Adrenal gland (tissue), 12 donors: ENCODE results near the gene ANO7. TPM values are rescaled to one million over a fixed set of nuclear protein-coding genes. Genes with fewer than 3 reads are reported as not detected.

ENCODE experiments used
- DNase-seq, 7 donors: peaks; one replicate each; pipeline ENCODE4 v3.0.0-alpha.2; 2019 to 2020
- H3K27ac ChIP-seq, 5 donors: fragments of 200-600 bp; sonication (generic) in 4 of 5; 1 replicate in 3 of 5; 2 replicates in 2 of 5; pipeline versions ENCODE4 v1.5.1 to v1.8.0; 2016 to 2020; ENCODE audit warnings: mild to moderate bottlenecking in 1 of 5
- H3K27me3 ChIP-seq: fragments of 200-600 bp; 2 replicates; pipeline ENCODE4 v1.8.0; 2021
- H3K36me3 ChIP-seq, 2 donors: fragments of 200-600 bp; replicated peaks in 1 of 2; 1 replicate in 1 of 2; 2 replicates in 1 of 2; pipeline versions ENCODE4 v1.5.1 to v1.8.0; 2018 to 2022
- H3K4me1 ChIP-seq, 2 donors: fragments of 200-600 bp; replicated peaks in 1 of 2; 1 replicate in 1 of 2; 2 replicates in 1 of 2; pipeline versions ENCODE4 v1.5.1 to v1.8.0; 2018 to 2021
- H3K4me3 ChIP-seq, 4 donors: fragments of 200-600 bp; sonication (generic) in 3 of 4; one replicate each; pipeline ENCODE4 v1.5.1; 2016 to 2018
- H3K9me3 ChIP-seq, 3 donors: fragments of 200-600 bp; sonication (generic) in 1 of 3; replicated peaks in 1 of 3; 1 replicate in 2 of 3; 2 replicates in 1 of 3; pipeline versions ENCODE4 v1.5.1 to v1.8.0; 2016 to 2021
- POLR2A ChIP-seq, 2 donors: fragments of 450-650 bp; IDR thresholded peaks; one replicate each; pipeline ENCODE4 v1.6.1; 2017; ENCODE audit warnings: antibody characterized with exemption in 2 of 2, mild to moderate bottlenecking in 2 of 2, moderate library complexity in 1 of 2
- WGBS, 4 donors: extraction: QIAGEN DNeasy Blood & Tissue Kit in 2 of 4; methylation state at CpG; one replicate each; pipeline versions ENCODE4 v1.1.5 to v1.1.7; 2013 to 2017; 5-methylcytosine and 5-hydroxymethylcytosine counted together
- intact Hi-C, 2 donors: fragments of 100-400 bp; cut with DNase I; formaldehyde crosslinking; loops; one replicate each; pipeline versions ENCODE4 v1.14.1 to v1.15.0; 2022 to 2023
- polyA plus RNA-seq, 3 donors: library from polyadenylated mRNA; stranded (reverse); fragments of 200-250 nt in 2 of 3; fragments of 350-450 nt in 1 of 3; fragmentation: Illumina TruSeq in 1 of 3; extraction: RNeasy Lipid Tissue Mini Kit (QIAGEN cat#74804) in 1 of 3; gene quantifications; one replicate each; pipeline ENCODE4 v1.2.3, GENCODE V29; 2013 to 2014
- total RNA-seq, 9 donors: library from RNA; depleted of rRNA in 4 of 9; stranded (reverse); fragments of >200 nt in 4 of 9; fragments of 120-200 nt in 1 of 9; fragmentation: NEBNext Ultra II Directional in 1 of 9; extraction: Animal tissue kit (Norgen Biotek cat#: 25700) in 1 of 9; gene quantifications; one replicate each; pipeline versions ENCODE4 v1.1.0 to v1.2.4, GENCODE V29; 2013 to 2023
- TF ChIP-seq, protein P1 (sequence below), 6 experiments: fragments of 450-650 bp in 4 of 6; fragments of 200-600 bp in 2 of 6; sonication (generic) in 1 of 6; IDR thresholded peaks; 1 replicate in 5 of 6; 2 replicates in 1 of 6; pipeline versions ENCODE4 v1.5.1 to v1.8.0; 2016 to 2021; ENCODE audit warnings: antibody characterized with exemption in 6 of 6, mild to moderate bottlenecking in 2 of 6, moderate library complexity in 1 of 6
- donor health status: healthy with polysubstance abuse.
- donor health status: Bipolar disorder and iron deficiency.
- donor health status: DM: yes; HTN: yes; CAD: no.
- donor health status: DM: no; HTN: no; CAD: no.
- donor health status: DM: no; HTN: no; CAD: no.
- donor health status: DM: yes; HTN: yes; CAD: no.

ANO7 gene
- total and polyA plus RNA-seq, 12 donors: 0.48 to 5.1 (median 1.8) TPM

DNA sequence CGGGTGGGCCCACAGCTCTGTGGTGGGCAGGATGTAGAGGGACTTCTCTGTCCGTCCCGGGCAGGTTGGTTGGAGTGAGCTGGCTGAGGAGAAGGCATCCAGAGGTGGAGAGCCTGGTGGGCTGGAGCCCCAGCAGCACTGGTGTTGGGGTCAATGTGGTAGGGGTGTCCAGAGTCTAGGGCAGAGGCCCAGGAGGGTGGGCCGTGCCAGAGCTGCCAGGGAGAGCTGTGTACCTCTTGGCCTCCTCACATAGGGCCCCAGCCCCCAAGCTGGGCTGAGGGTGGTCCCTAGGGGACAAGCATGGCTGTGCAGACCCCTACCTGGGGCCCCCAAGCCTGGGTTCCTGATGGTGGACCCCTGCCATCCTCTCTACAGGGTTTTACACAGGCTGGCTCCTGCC lies 16.0 kb downstream of the ANO7 start:
- Histone ChIP-seq H3K4me1 (no peaks in the 10 kb centered on the region), H3K9me3 (no peaks in the 10 kb centered on the region), H3K27me3 (no peaks in the 10 kb centered on the region), H3K27ac (no peak overlapping the region), H3K36me3 (no peaks in the 10 kb centered on the region), H3K4me3 (no peak overlapping the region)
- intact Hi-C loops: no loop called here
- TF ChIP-seq, protein P1, sequence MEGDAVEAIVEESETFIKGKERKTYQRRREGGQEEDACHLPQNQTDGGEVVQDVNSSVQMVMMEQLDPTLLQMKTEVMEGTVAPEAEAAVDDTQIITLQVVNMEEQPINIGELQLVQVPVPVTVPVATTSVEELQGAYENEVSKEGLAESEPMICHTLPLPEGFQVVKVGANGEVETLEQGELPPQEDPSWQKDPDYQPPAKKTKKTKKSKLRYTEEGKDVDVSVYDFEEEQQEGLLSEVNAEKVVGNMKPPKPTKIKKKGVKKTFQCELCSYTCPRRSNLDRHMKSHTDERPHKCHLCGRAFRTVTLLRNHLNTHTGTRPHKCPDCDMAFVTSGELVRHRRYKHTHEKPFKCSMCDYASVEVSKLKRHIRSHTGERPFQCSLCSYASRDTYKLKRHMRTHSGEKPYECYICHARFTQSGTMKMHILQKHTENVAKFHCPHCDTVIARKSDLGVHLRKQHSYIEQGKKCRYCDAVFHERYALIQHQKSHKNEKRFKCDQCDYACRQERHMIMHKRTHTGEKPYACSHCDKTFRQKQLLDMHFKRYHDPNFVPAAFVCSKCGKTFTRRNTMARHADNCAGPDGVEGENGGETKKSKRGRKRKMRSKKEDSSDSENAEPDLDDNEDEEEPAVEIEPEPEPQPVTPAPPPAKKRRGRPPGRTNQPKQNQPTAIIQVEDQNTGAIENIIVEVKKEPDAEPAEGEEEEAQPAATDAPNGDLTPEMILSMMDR (IDR thresholded peaks at IDR 0.05): no peak
- no peak for TF ChIP-seq POLR2A (IDR thresholded peaks at IDR 0.05)
- WGBS, 4 donors: 87 to 94% (median 93%) methylated on average over 3 to 4 of the region's 4 CpGs; no CpG with 5 or more reads in 1 of the 4 donors
- DNase-seq: no peak

DNA sequence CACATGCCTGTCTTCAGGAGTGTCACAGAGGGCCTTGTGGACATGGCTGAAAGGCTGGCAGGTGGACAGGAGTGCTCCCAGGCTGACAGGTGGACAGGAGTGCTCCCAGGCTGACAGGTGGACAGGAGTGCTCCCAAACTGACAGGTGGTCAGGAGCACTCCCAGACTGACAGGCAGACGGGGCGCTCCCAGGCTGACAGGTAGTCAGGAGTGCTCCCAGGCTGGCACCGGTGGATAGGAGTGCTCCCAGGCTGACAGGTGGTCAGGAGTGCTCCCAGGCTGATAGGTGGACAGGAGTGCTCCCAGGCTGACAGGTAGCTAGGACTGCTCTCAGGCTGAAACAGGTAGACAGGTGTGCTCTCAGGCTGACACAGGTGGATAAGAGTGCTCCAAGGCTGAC lies 16.6 kb downstream of the ANO7 start:
- Histone ChIP-seq H3K36me3 (no peaks in the 10 kb centered on the region), H3K4me3 (no peak overlapping the region), H3K27ac (no peak overlapping the region), H3K9me3 (no peaks in the 10 kb centered on the region), H3K4me1 (no peaks in the 10 kb centered on the region), H3K27me3 (no peaks in the 10 kb centered on the region)
- TF ChIP-seq POLR2A (IDR thresholded peaks at IDR 0.05): no peak
- TF ChIP-seq, protein P1 (IDR thresholded peaks at IDR 0.05): no peak
- 90 to 98% (median 92%) methylated on average over 2 to 3 of the region's 3 CpGs; no CpG with 5 or more reads in 1 of the 4 donors for WGBS, 4 donors
- intact Hi-C loops: no loop called here
- no peak for DNase-seq

DNA sequence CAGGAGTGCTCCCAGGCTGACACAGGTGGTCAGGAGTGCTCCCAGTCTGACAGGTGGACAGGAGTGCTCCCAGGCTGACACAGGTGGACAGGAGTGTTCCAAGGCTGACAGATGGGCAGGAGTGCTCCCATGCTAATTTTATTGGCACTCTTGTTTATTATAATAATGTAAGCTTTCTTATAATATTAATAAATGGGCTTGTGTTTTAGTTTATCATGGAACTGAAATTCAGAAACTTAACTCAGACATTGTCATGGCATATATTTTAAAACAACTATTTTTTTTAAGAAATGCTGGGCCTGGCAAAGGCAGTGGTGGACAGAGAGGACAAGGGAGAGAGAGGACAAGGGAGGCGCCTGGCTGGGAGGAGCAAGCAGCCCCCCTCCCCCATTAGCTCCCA lies 18.7 kb downstream of the ANO7 start:
- no peak for DNase-seq
- Histone ChIP-seq H3K4me3 (no peak overlapping the region), H3K4me1 (no peaks in the 10 kb centered on the region), H3K9me3 (no peaks in the 10 kb centered on the region), H3K36me3 (no peaks in the 10 kb centered on the region), H3K27me3 (no peaks in the 10 kb centered on the region), H3K27ac (no peak overlapping the region)
- WGBS, 4 donors: 57 to 94% (median 69%) methylated on average over 1 of the region's 1 CpG
- intact Hi-C loops: no loop called here
- no peak for TF ChIP-seq POLR2A (IDR thresholded peaks at IDR 0.05)
- TF ChIP-seq, protein P1 (IDR thresholded peaks at IDR 0.05): no peak

DNA sequence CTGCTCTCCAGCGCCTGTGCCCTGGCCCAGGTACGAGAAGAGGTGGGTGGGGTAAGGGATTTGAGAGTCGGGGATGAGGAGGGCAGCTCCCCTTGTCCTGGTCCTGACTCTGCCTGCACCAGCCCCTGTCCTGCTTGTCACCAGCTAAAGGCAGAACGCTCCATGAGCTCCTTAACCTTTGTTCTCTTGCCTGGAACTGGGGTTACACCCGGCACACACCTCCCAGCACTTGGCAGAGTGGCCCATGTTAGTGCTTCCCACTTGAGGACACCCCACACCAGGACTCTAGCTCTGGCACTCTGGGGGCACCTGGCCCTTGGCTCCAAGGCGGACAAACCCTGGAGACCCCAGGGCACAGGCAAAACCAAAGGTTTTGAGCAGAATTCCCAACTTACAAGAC lies 19.2 kb downstream of the ANO7 start:
- Histone ChIP-seq H3K27me3 (no peaks in the 10 kb centered on the region), H3K4me3 (no peak overlapping the region), H3K4me1 (no peaks in the 10 kb centered on the region), H3K36me3 (no peaks in the 10 kb centered on the region), H3K27ac (no peak overlapping the region), H3K9me3 (no peaks in the 10 kb centered on the region)
- DNase-seq: no peak
- WGBS, 4 donors: 83 to 88% (median 85%) methylated on average over 5 to 6 of the region's 6 CpGs
- intact Hi-C loops: no loop called here
- TF ChIP-seq, protein P1 (IDR thresholded peaks at IDR 0.05): no peak
- no peak for TF ChIP-seq POLR2A (IDR thresholded peaks at IDR 0.05)
